GM19467 (cell line): ENCODE results near the gene MTR.

ENCODE experiments used
- ATAC-seq: cut with Tn5 transposase; IDR thresholded peaks from one replicate; pipeline ENCODE4 v1.9.1; 2021; ENCODE audit warnings: mild to moderate bottlenecking, moderate library complexity; ENCODE audit not compliant: unreplicated experiment

Gene MTR

DNA sequence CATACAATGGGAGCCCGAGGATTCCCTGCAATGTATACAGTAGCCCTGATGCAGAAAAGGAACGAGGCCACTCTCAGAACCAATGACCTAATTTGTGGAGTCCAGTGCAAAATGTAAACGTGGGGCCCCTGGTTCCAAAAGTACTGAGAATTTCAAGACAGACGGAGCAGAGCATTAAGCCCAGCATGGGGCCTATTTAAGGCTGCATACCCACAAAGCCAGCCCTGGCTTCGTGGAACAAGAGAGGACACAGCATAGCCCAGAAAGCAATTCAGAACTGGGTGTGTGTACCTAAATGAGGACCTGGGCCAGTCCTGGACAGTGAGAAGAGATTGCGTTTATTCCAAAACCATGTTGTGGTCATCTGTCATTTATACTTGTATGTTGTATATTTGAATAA is 153.9 kb downstream of the MTR start:
- ATAC-seq = no peak

DNA sequence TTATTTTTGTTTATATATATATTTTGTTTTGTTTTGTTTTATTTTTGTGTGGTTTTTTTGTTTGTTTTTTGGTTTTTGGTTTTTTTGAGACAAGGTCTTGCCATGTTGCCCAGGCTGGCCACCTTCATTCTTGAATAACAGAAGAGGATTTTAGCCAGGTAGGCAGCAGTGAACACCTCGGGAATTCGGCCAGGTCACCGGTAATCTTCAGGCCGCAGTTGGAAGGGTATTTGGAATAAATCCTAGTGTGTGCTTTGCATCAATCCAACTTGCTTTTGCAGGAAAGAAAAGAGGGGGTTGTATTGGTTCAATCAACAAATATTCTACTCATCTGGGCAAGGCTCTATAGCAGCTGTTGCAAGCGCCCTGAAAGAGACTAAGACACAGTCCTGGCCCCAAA is 155.3 kb downstream of the MTR start:
- no peak for ATAC-seq

DNA sequence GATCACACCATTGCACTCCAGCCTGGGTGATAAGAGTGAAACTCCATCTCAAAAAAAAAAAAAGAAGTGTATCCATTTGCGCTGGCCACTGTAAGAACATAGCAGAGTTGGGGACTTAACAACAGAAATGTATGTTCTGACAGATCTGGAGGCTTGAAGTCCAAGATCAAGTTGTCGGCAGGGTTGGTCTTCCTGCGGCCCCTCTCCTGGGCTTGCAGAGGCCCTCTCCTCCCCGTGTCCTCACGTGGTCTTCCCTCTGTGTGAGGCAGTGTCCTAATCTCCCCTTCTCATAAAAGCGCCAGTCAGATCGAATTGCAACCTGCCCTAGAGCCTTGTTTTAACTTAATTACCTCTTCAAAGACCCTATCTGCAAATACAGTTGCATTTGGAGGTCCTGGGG is 156.6 kb downstream of the MTR start:
- ATAC-seq = no peak

DNA sequence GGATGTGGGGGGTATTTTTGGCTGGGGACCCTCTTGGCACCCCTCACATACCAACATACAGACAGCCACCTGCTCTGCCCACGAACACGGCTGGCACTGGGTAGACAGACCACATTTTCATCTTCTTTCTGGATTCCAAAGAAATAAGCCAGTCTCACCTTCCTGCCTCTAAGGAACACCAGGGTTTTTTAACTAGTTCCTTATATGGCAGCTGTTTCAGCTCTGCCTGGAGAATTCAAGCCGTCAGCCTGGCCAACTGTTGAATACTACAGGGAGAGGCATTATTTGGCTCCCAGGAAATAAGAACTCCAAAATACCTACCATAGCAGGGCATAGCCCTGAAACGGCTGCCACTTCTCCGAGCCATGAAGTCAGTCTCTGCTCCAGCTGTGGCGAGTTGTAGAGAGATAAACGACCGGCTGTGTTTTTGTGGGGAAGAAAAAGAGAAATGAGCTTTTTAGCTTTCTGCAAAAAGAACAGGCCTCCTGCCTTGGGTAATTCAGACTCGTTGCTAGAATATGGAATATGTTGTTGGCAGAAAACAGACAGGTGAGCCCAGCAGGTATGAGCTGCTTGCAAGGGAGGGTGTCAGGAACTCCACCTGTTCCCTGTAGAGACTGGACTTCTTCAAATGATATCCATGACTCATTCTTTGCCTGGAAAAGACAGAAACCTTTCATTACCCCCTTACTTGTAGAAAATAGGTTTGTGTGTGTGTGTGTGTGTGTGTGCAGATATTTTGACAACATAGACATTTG is 157.3 kb downstream of the MTR start:
- ATAC-seq = no peak

DNA sequence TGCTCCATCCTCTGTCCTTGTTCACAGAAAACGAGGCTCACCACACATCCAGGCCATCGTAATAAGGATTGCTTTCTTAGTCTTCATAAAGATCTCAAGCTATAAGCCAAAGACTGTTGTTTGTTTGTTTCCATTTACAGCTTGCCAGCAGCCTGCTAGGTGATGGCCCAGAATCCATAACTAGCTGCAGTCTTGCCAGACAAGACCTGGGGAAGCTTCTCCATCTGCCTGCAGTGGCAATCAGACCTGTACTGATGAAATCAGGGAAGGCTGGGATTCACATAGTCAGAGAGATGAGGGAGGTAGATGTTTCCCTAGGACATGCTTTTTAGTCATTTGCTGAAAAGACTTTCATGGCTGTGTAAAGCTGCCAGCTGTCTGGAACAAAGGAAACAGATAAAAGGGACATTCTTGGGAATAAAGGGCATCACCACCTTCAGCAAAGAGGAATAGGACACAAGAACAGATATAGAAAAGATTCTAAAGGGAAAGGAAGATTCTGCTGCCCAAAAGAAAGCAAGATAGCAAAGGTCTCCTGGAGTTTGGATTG is 158.1 kb downstream of the MTR start:
- ATAC-seq = no peak
